Loucy (cell line): Measurements from ENCODE around the gene CIDEA.
A peak's percentile ranks its signal among the peaks of the same experiment; 100 is the strongest.

Experiments used
- H2AFZ ChIP-seq: fragments of 200-600 bp; sonication (generic); 2 replicates; pipeline ENCODE4 v1.6.0; 2016; ENCODE audit warnings: antibody characterized with exemption, mild to moderate bottlenecking, low read length, moderate library complexity
- H3F3A ChIP-seq: fragments of 200-600 bp; 2 replicates; pipeline ENCODE4 v1.6.0; 2016; ENCODE audit warnings: antibody characterized with exemption, low read depth, mild to moderate bottlenecking
- H3K27me3 ChIP-seq: fragments of 200-600 bp; sonication (generic); 2 replicates; pipeline ENCODE4 v1.6.1; 2014; ENCODE audit warnings: low read length, mild to moderate bottlenecking; ENCODE audit not compliant: insufficient read depth, poor library complexity, severe bottlenecking
- H3K36me3 ChIP-seq: fragments of 200-600 bp; sonication (generic); 2 replicates; pipeline ENCODE4 v1.6.1; 2016; ENCODE audit warnings: low read length; ENCODE audit not compliant: insufficient read depth
- H3K4me1 ChIP-seq: fragments of 200-600 bp; sonication (generic); 2 replicates; pipeline ENCODE4 v1.5.1; 2014; ENCODE audit warnings: low read length, mild to moderate bottlenecking; ENCODE audit not compliant: insufficient read depth, poor library complexity, severe bottlenecking
- H3K4me2 ChIP-seq: fragments of 200-600 bp; sonication (generic); 2 replicates; pipeline ENCODE4 v1.6.0; 2014; ENCODE audit warnings: antibody characterized with exemption, low read length, low read depth, mild to moderate bottlenecking; ENCODE audit not compliant: poor library complexity, severe bottlenecking
- H3K4me3 ChIP-seq: fragments of 200-600 bp; sonication (generic); 2 replicates; pipeline ENCODE4 v1.5.1; 2014; ENCODE audit warnings: low read length, mild to moderate bottlenecking, mixed read lengths; ENCODE audit not compliant: poor library complexity, severe bottlenecking
- H3K79me2 ChIP-seq: fragments of 200-600 bp; sonication (generic); 2 replicates; pipeline ENCODE4 v1.6.1; 2014; ENCODE audit warnings: low read length; ENCODE audit not compliant: insufficient read depth
- H3K9ac ChIP-seq: fragments of 200-600 bp; sonication (generic); 2 replicates; pipeline ENCODE4 v1.6.0; 2014; ENCODE audit warnings: mild to moderate bottlenecking, low read depth, low read length, moderate library complexity; ENCODE audit not compliant: poor library complexity, severe bottlenecking
- H3K9me2 ChIP-seq: fragments of 200-600 bp; sonication (generic); replicated peaks from 2 replicates; pipeline ENCODE4 v1.6.1; 2016; ENCODE audit warnings: low read depth, low read length, mixed read lengths
- H3K9me3 ChIP-seq: fragments of 200-600 bp; sonication (generic); 2 replicates; pipeline ENCODE4 v1.6.1; 2014; ENCODE audit warnings: mild to moderate bottlenecking, antibody characterized with exemption, low read length, low read depth; ENCODE audit not compliant: insufficient read depth
- H4K20me1 ChIP-seq: fragments of 200-600 bp; sonication (generic); 2 replicates; pipeline ENCODE4 v1.6.0; 2014; ENCODE audit warnings: antibody characterized with exemption, low read length, mild to moderate bottlenecking; ENCODE audit not compliant: insufficient read depth, poor library complexity, severe bottlenecking
- CTCF ChIP-seq: fragments of 200-600 bp; sonication (generic); conservative IDR thresholded peaks from 2 replicates; pipeline ENCODE4 v1.5.1; 2014; ENCODE audit warnings: mild to moderate bottlenecking, antibody characterized with exemption, low read length
- EZH2phosphoT487 ChIP-seq: fragments of 200-600 bp; IDR thresholded peaks from 2 replicates; pipeline ENCODE4 v1.6.1; 2018; ENCODE audit warnings: antibody characterized with exemption, mild to moderate bottlenecking, moderate library complexity, borderline replicate concordance

The CIDEA gene

GRCh38 chr18:12234451-12235190, 19.5 kb upstream of the CIDEA start:
- Histone ChIP-seq H3K9me2 (no peaks in the 10 kb centered on the region), H3F3A (no peaks in the 10 kb centered on the region), H3K9ac (no peak overlapping the region), H3K9me3 (no peaks in the 10 kb centered on the region), H3K36me3 (no peaks in the 10 kb centered on the region), H3K4me3 (no peak overlapping the region), H3K27me3 (no peaks in the 10 kb centered on the region), H3K79me2 (no peaks in the 10 kb centered on the region), H2AFZ (no peak overlapping the region), H3K4me1 (no peaks in the 10 kb centered on the region), H4K20me1 (no peaks in the 10 kb centered on the region), H3K4me2 (no peak overlapping the region)
- TF ChIP-seq CTCF, result no peak
- no peak for TF ChIP-seq EZH2phosphoT487

DNA sequence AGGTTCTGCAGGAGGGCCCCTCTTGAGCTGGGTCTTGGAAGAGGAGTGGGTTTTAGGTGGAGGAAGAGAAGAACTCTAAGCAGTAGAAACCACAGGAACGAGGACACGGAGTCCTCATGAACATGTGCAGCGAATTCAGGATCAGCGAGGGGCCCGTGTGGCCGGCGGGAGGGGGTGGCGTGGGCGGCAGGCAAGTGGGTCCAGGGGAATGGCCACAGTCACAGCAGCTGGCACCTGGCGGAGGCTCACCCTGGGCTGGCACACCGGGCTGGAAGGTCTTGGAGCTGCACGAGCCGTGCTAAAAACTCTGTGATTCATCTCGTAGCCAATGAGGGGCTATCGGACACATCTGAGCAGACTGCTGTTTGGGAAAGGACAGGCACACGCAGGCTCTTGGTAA, 18.0 kb upstream of the CIDEA start:
- TF ChIP-seq CTCF (no peak), EZH2phosphoT487 (no peak)
- Histone ChIP-seq H3K4me1 (no peaks in the 10 kb centered on the region), H3K4me2 (no peak overlapping the region), H3K9me2 (no peaks in the 10 kb centered on the region), H3F3A (no peaks in the 10 kb centered on the region), H2AFZ (peak overlapping the region; percentile 65; the same call in 1 of the 2 replicates), H4K20me1 (no peaks in the 10 kb centered on the region), H3K4me3 (no peak overlapping the region), H3K36me3 (no peaks in the 10 kb centered on the region), H3K79me2 (no peaks in the 10 kb centered on the region), H3K27me3 (no peaks in the 10 kb centered on the region), H3K9me3 (no peaks in the 10 kb centered on the region), H3K9ac (no peak overlapping the region)

- peak; percentile 91 for TF ChIP-seq CTCF
- TF ChIP-seq EZH2phosphoT487, result no peak
- no peaks in the 10 kb centered on the region for H3K27me3 ChIP-seq
- H3K36me3 ChIP-seq, result no peaks in the 10 kb centered on the region
- H3F3A ChIP-seq, result no peaks in the 10 kb centered on the region
- H3K4me3 ChIP-seq, result peak overlapping the region; percentile 21
- peak overlapping the region; percentile 49 for H3K4me2 ChIP-seq
- no peaks in the 10 kb centered on the region for H3K9me3 ChIP-seq
- H3K9ac ChIP-seq, result peak overlapping the region; percentile 35
- no peaks in the 10 kb centered on the region for H3K79me2 ChIP-seq
- no peaks in the 10 kb centered on the region for H4K20me1 ChIP-seq
- no peaks in the 10 kb centered on the region for H3K4me1 ChIP-seq
- H2AFZ ChIP-seq, result peak overlapping the region; percentile 65
- no peaks in the 10 kb centered on the region for H3K9me2 ChIP-seq
Observed at GRCh38 chr18:12236934-12237832, 17.0 kb upstream of the CIDEA start.
